K562 (cell line): ENCODE data around the gene PSRC1.

Experiments used
- JUNB ChIP-seq: fragments of 450-650 bp; formaldehyde crosslinking; conservative IDR thresholded peaks from 2 replicates; pipeline ENCODE4 v1.4.0; 2020; ENCODE audit warnings: mild to moderate bottlenecking
- NFE2L1 ChIP-seq: fragments of 450-650 bp; IDR thresholded peaks from 2 replicates; pipeline ENCODE4 v1.6.1; 2016; ENCODE audit warnings: missing genetic modification characterization, low read depth, mild to moderate bottlenecking, missing compliant biosample characterization, moderate library complexity, borderline replicate concordance
- RBFOX2 ChIP-seq: fragments of 200-400 bp; formaldehyde crosslinking; IDR thresholded peaks from 2 replicates; pipeline ENCODE4 v1.6.1; 2017; ENCODE audit warnings: low read depth, mild to moderate bottlenecking, low read length, moderate library complexity
- RFX5 ChIP-seq: IDR thresholded peaks from 2 replicates; pipeline ENCODE4 v1.6.1; 2011; ENCODE audit warnings: low read depth, mild to moderate bottlenecking, improper control_type of control experiment, low read length
- SIX5 ChIP-seq, 2 experiments: IDR thresholded peaks; 2 replicates each; pipeline ENCODE4 v1.6.1; 2011; ENCODE audit warnings: low read length in 2 of 2, borderline replicate concordance in 1 of 2, low read depth in 1 of 2, mild to moderate bottlenecking in 1 of 2, moderate library complexity in 1 of 2; ENCODE audit not compliant: insufficient read depth in 1 of 2
- TAF1 ChIP-seq: IDR thresholded peaks from 2 replicates; pipeline ENCODE4 v1.6.1; 2011; ENCODE audit warnings: mild to moderate bottlenecking, low read length, moderate library complexity; ENCODE audit not compliant: insufficient read depth, control insufficient read depth, severe bottlenecking; ENCODE audit errors: extremely low read depth
- TF ChIP-seq, protein P1 (sequence below): sonication (generic); formaldehyde crosslinking; IDR thresholded peaks from 2 replicates; pipeline ENCODE4 v1.8.1; 2022; ENCODE audit warnings: missing genetic modification reagents
- TF ChIP-seq, protein P2 (sequence below), 3 experiments: IDR thresholded peaks in 2 of 3; conservative IDR thresholded peaks in 1 of 3; 2 replicates each; pipeline ENCODE4 v1.5.1; 2011 to 2012; ENCODE audit warnings: low read length in 3 of 3, mild to moderate bottlenecking in 3 of 3, control low read depth in 2 of 3, improper control_type of control experiment in 1 of 3, inconsistent platforms in 1 of 3, low read depth in 1 of 3, mixed read lengths in 1 of 3, moderate library complexity in 1 of 3; ENCODE audit not compliant: insufficient read depth in 2 of 3
- TF ChIP-seq, protein P3 (sequence below): fragments of 450-650 bp; IDR thresholded peaks from 2 replicates; pipeline ENCODE4 v1.6.1; 2018; ENCODE audit not compliant: partially characterized antibody

DNA sequence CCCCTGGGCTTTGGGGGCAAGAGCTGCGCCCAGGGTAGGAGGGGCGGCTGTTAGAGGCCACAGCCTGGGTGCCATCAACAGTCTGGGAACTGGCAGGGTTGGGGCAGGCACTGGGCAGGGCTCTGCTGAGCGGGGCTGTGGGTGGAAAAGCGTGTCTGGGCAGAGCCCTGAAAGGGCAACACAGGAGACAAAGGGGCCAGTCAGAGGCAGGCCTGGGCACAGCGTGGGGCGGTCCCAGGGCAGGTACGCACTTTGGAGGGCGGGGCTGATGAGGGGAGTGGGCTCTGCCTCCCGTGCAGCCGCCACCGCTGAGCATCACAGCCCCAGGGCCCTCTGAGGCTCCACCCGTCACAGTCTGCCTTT lies 19.7 kb downstream of the PSRC1 start:
- TF ChIP-seq TAF1 (no peak), NFE2L1 (no peak), JUNB (CRISPR knock-in tag) (no peak), RBFOX2 (no peak), SIX5 (IDR thresholded peaks at IDR 0.05; ENCODE audit: borderline replicate concordance in 1 of 2, insufficient read depth in 1 of 2, low read depth in 1 of 2, low read length in 2 of 2) (no peak), RFX5 (no peak)
- TF ChIP-seq, protein P1, sequence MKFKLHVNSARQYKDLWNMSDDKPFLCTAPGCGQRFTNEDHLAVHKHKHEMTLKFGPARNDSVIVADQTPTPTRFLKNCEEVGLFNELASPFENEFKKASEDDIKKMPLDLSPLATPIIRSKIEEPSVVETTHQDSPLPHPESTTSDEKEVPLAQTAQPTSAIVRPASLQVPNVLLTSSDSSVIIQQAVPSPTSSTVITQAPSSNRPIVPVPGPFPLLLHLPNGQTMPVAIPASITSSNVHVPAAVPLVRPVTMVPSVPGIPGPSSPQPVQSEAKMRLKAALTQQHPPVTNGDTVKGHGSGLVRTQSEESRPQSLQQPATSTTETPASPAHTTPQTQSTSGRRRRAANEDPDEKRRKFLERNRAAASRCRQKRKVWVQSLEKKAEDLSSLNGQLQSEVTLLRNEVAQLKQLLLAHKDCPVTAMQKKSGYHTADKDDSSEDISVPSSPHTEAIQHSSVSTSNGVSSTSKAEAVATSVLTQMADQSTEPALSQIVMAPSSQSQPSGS (CRISPR knock-in tag) = no peak
- TF ChIP-seq, protein P2, sequence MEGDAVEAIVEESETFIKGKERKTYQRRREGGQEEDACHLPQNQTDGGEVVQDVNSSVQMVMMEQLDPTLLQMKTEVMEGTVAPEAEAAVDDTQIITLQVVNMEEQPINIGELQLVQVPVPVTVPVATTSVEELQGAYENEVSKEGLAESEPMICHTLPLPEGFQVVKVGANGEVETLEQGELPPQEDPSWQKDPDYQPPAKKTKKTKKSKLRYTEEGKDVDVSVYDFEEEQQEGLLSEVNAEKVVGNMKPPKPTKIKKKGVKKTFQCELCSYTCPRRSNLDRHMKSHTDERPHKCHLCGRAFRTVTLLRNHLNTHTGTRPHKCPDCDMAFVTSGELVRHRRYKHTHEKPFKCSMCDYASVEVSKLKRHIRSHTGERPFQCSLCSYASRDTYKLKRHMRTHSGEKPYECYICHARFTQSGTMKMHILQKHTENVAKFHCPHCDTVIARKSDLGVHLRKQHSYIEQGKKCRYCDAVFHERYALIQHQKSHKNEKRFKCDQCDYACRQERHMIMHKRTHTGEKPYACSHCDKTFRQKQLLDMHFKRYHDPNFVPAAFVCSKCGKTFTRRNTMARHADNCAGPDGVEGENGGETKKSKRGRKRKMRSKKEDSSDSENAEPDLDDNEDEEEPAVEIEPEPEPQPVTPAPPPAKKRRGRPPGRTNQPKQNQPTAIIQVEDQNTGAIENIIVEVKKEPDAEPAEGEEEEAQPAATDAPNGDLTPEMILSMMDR (IDR thresholded peaks at IDR 0.05 in 2 of 3, conservative IDR thresholded peaks at IDR 0.05 in 1 of 3; ENCODE audit: insufficient read depth in 2 of 3, low read depth in 1 of 3, low read length in 3 of 3) = no peak
- TF ChIP-seq, protein P3, sequence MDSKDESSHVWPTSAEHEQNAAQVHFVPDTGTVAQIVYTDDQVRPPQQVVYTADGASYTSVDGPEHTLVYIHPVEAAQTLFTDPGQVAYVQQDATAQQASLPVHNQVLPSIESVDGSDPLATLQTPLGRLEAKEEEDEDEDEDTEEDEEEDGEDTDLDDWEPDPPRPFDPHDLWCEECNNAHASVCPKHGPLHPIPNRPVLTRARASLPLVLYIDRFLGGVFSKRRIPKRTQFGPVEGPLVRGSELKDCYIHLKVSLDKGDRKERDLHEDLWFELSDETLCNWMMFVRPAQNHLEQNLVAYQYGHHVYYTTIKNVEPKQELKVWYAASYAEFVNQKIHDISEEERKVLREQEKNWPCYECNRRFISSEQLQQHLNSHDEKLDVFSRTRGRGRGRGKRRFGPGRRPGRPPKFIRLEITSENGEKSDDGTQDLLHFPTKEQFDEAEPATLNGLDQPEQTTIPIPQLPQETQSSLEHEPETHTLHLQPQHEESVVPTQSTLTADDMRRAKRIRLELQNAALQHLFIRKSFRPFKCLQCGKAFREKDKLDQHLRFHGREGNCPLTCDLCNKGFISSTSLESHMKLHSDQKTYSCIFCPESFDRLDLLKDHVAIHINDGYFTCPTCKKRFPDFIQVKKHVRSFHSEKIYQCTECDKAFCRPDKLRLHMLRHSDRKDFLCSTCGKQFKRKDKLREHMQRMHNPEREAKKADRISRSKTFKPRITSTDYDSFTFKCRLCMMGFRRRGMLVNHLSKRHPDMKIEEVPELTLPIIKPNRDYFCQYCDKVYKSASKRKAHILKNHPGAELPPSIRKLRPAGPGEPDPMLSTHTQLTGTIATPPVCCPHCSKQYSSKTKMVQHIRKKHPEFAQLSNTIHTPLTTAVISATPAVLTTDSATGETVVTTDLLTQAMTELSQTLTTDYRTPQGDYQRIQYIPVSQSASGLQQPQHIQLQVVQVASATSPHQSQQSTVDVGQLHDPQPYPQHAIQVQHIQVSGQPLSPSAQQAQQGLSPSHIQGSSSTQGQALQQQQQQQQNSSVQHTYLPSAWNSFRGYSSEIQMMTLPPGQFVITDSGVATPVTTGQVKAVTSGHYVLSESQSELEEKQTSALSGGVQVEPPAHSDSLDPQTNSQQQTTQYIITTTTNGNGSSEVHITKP = no peak
